Superior temporal gyrus (tissue), 1 donor: ENCODE results near the gene RGMA.

Experiments used
- DNase-seq: peaks from one replicate; pipeline ENCODE4 v3.0.0-alpha.2; 2016; ENCODE audit errors: extremely low spot score

The RGMA gene

GRCh38 chr15:93066834-93067648 is 22.0 kb downstream of the RGMA start:
- peak; percentile 10 for DNase-seq

GRCh38 chr15:93066224-93066681 is 22.8 kb downstream of the RGMA start:
- peak; percentile 10 for DNase-seq

GRCh38 chr15:93065641-93066045 is 23.4 kb downstream of the RGMA start:
- no peak for DNase-seq

GRCh38 chr15:93063796-93064690 is 25.0 kb downstream of the RGMA start:
- DNase-seq = peak; percentile 10

GRCh38 chr15:93063262-93063671 is 25.7 kb downstream of the RGMA start:
- peak; percentile 10 for DNase-seq

- DNase-seq = peak; percentile 7
These were observed 26.3 kb downstream of the RGMA start for GRCh38 chr15:93062628-93063261.

GRCh38 chr15:93060336-93061248 is 28.4 kb downstream of the RGMA start:
- no peak for DNase-seq

GRCh38 chr15:93059442-93059841 is 29.6 kb downstream of the RGMA start:
- no peak for DNase-seq

- no peak for DNase-seq
These were observed 30.0 kb downstream of the RGMA start for GRCh38 chr15:93058904-93059427.

- no peak for DNase-seq
These were observed 30.9 kb downstream of the RGMA start for GRCh38 chr15:93058128-93058527.

- DNase-seq = no peak
These were observed 31.4 kb downstream of the RGMA start for GRCh38 chr15:93057618-93058017.

GRCh38 chr15:93056836-93057235 is 32.2 kb downstream of the RGMA start:
- no peak for DNase-seq

GRCh38 chr15:93055211-93055610 is 33.8 kb downstream of the RGMA start:
- DNase-seq = no peak

GRCh38 chr15:93052090-93052879 is 36.7 kb downstream of the RGMA start:
- DNase-seq = no peak

- DNase-seq = no peak
These were observed 37.5 kb downstream of the RGMA start for GRCh38 chr15:93051236-93052089.

- no peak for DNase-seq
These were observed 38.4 kb downstream of the RGMA start for GRCh38 chr15:93050648-93051047.

GRCh38 chr15:93049914-93050578 is 39.0 kb downstream of the RGMA start:
- DNase-seq = no peak

GRCh38 chr15:93049233-93049632 is 39.8 kb downstream of the RGMA start:
- DNase-seq = no peak
